MCF 10A (cell line): ENCODE data around the gene KRT85. TPM values are rescaled to one million over a fixed set of nuclear protein-coding genes. Genes with fewer than 3 reads are reported as not detected.

ENCODE experiments used
- BruUV-seq: library from RNA; stranded (reverse); fragments of 400-500 nt; replicated peaks from 2 replicates; lab custom pipeline; 2021; lab: Mats Ljungman, UMichigan
- CTCF ChIA-PET: fragments of 300-600 bp; sonication (Branson Sonifier 250); formaldehyde crosslinking; extraction: SDS; loops from one replicate; lab custom pipeline; 2021; ENCODE audit warnings: antibody characterized with exemption, inconsistent platforms; lab: Yijun Ruan, JAX
- POLR2A ChIA-PET: fragments of 300-600, 350-650 bp; sonication (Branson Sonifier 250); formaldehyde crosslinking; extraction: SDS; loops from one replicate; lab custom pipeline; 2020; ENCODE audit warnings: antibody characterized with exemption, inconsistent platforms; lab: Yijun Ruan, JAX
- DNase-seq: peaks from one replicate; pipeline ENCODE4 v3.0.0-alpha.2; 2018; ENCODE audit not compliant: unreplicated experiment
- H3K27ac Mint-ChIP-seq: one replicate; pipeline ENCODE4 v1.8.0; 2022; ENCODE audit warnings: mild to moderate bottlenecking, low read depth, mixed read lengths; ENCODE audit not compliant: unreplicated experiment
- H3K27me3 Mint-ChIP-seq: one replicate; pipeline ENCODE4 v1.8.0; 2022; ENCODE audit warnings: mixed read lengths; ENCODE audit not compliant: insufficient read depth, unreplicated experiment
- H3K36me3 Mint-ChIP-seq: one replicate; pipeline ENCODE4 v1.8.0; 2022; ENCODE audit warnings: mild to moderate bottlenecking, moderate library complexity, mixed read lengths; ENCODE audit not compliant: insufficient read depth, unreplicated experiment
- H3K4me1 Mint-ChIP-seq: one replicate; pipeline ENCODE4 v1.8.0; 2022; ENCODE audit warnings: mixed read lengths; ENCODE audit not compliant: insufficient read depth, unreplicated experiment
- H3K4me3 Mint-ChIP-seq: one replicate; pipeline ENCODE4 v1.8.0; 2022; ENCODE audit warnings: mild to moderate bottlenecking, moderate library complexity, mixed read lengths; ENCODE audit not compliant: unreplicated experiment
- H3K9me3 Mint-ChIP-seq: one replicate; pipeline ENCODE4 v1.8.0; 2022; ENCODE audit warnings: mixed read lengths; ENCODE audit not compliant: unreplicated experiment
- intact Hi-C: fragments of 100-400 bp; cut with micrococcal nuclease; formaldehyde crosslinking; loops from 2 replicates; pipeline ENCODE4 v1.14.1; 2022
- total RNA-seq: library from RNA; stranded (reverse); gene quantifications from 2 replicates; pipeline ENCODE4 v1.2.3, GENCODE V29; 2022
- TF ChIP-seq, protein P1 (sequence below): fragments of 200-600 bp; IDR thresholded peaks from one replicate; pipeline ENCODE4 v1.8.0; 2022; ENCODE audit warnings: antibody characterized with exemption, mild to moderate bottlenecking; ENCODE audit not compliant: unreplicated experiment

Gene KRT85
- total RNA-seq, 1 experiment from 2014 or later, result 0.23 TPM

DNA sequence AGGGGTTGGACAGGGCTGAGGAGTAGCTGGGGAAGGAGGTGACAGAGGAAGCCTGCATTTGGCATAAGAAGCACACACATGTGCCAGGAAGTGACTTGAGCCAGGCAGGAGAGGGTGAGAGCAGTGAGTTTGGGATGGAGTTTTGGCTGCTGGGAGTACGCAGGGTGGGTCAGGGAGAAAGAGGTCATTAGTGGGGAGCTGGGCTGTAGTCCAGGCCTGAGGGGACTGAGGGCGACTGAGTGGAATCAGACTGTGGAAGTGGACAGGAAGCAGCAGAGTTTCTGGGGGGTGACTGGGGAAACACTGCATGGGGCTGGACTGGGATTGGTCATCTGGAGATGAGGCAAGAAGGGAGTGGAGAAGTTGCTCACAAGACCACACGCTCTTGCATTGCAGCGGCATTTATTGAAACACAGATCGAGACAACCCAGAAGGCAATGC, 7.6 kb downstream of the KRT85 start:
- DNase-seq, result no peak
- TF ChIP-seq, protein P1, sequence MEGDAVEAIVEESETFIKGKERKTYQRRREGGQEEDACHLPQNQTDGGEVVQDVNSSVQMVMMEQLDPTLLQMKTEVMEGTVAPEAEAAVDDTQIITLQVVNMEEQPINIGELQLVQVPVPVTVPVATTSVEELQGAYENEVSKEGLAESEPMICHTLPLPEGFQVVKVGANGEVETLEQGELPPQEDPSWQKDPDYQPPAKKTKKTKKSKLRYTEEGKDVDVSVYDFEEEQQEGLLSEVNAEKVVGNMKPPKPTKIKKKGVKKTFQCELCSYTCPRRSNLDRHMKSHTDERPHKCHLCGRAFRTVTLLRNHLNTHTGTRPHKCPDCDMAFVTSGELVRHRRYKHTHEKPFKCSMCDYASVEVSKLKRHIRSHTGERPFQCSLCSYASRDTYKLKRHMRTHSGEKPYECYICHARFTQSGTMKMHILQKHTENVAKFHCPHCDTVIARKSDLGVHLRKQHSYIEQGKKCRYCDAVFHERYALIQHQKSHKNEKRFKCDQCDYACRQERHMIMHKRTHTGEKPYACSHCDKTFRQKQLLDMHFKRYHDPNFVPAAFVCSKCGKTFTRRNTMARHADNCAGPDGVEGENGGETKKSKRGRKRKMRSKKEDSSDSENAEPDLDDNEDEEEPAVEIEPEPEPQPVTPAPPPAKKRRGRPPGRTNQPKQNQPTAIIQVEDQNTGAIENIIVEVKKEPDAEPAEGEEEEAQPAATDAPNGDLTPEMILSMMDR, result no peak
- Mint-ChIP-seq H3K36me3 (no peaks in the 10 kb centered on the region), H3K4me3 (no peak overlapping the region), H3K27me3 (peaks cover 14% of the 10 kb centered on the region), H3K27ac (no peak overlapping the region), H3K4me1 (no peaks in the 10 kb centered on the region), H3K9me3 (no peaks in the 10 kb centered on the region)
- ChIA-PET POLR2A (no interaction called here), CTCF (interaction anchor here (0.8 to 1.2 kb wide), 3 partner anchors 9 to 215 kb away, joined by 3 read pairs; no protein-coding TSS in a partner anchor)
- no TSS peak for BruUV-seq
- intact Hi-C loops, result no loop called here

DNA sequence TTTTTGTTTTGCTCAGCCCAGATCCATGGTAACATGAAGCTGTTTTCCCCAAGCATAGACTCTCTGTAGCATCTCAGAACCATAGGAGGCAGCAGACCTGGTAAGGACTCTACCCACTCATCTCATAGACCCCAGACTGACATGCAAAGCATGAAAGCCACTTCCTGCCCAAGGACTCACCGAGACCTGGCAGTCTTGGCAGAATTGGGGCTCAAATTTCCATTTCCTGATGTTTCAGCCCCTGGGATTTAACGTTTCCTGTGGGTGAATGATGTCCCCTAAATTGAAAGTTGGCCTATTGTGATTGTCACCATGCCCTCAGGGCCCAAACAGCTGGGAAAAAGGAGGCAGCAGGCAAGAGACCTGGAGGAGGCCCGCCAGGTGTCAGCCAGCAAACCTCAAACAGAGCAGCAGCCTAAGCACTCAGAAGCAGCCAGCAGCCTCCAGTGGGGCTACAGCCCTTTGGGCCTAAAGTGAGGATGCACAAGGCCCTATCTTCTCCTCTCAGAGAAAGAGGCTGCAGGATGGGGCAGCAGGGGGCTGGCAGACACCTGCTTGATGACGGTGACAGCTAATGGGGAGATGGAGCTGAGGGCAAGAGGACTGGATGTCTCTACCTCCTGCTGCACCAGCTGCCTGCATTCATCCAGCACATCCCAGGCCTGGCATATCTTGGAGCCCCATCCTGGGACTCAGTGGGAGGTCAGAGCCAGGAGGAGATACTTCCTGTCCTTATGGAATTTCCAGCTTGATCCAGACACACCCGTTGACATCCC, 8.5 kb downstream of the KRT85 start:
- POLR2A ChIA-PET, result interaction anchor here (0.6 kb wide), 1 partner anchor 84 kb away, joined by 3 read pairs; no protein-coding TSS in a partner anchor
- TF ChIP-seq, protein P1, result no peak
- no peaks in the 10 kb centered on the region for H3K36me3 Mint-ChIP-seq
- H3K4me3 Mint-ChIP-seq, result no peak overlapping the region
- intact Hi-C loops, result no loop called here
- BruUV-seq, result no TSS peak
- H3K27me3 Mint-ChIP-seq, result peaks cover 14% of the 10 kb centered on the region
- no peak overlapping the region for H3K27ac Mint-ChIP-seq
- H3K4me1 Mint-ChIP-seq, result no peaks in the 10 kb centered on the region
- no peaks in the 10 kb centered on the region for H3K9me3 Mint-ChIP-seq
- no peak for DNase-seq
- CTCF ChIA-PET, result interaction anchor here (0.9 to 1.3 kb wide), 3 partner anchors 150 to 620 kb away, joined by 3 to 4 read pairs (median 3); no protein-coding TSS in a partner anchor

DNA sequence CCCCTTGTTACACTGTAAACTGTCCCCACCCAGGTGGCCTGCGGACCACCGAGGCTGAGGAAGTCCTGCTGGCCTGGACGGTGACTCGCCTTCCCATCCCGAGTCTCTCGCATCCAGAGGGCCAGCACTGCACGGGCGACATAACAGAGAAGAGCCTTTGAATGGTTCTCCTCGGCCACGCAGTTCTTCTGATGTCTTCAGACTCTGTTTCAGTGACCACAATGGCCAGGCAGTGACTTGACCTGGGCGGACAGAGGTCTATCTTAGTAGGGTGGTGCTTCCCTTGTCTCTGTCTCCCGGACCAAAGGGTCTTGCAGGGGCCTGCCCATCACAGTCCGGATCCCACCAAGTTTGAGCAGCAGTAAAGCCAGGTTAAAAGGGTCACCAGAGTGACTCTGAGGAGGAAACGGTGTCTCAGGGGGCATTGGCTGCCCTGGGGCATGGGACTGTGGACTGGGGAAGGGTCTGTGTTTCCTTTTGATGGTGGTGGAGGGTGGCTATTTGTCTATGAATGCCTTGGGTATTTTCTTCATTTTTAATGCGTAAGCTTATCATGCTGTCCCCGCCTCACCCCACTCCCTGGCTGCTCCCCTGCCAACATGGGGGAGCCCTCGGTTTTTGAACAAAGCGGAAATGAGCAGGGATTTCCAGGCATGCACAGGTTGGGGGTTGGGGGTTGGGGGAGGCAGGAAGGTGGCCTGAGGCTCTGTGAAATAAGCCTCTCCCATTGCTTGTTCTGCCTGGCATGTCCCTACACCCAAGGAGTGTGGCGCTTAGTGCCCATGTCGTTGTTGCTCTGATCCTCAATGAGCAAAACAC, 10.3 kb downstream of the KRT85 start:
- DNase-seq, result no peak
- H3K36me3 Mint-ChIP-seq, result no peaks in the 10 kb centered on the region
- H3K4me1 Mint-ChIP-seq, result no peaks in the 10 kb centered on the region
- TF ChIP-seq, protein P1, result no peak
- no peaks in the 10 kb centered on the region for H3K9me3 Mint-ChIP-seq
- CTCF ChIA-PET, result no interaction called here
- intact Hi-C loops, result no loop called here
- POLR2A ChIA-PET, result no interaction called here
- H3K27ac Mint-ChIP-seq, result no peak overlapping the region
- H3K4me3 Mint-ChIP-seq, result no peak overlapping the region
- BruUV-seq, result no TSS peak
- peaks cover 27% of the 10 kb centered on the region for H3K27me3 Mint-ChIP-seq
